ENCODE results near the gene PDXDC1.
"Not testable (repeated sequence)": the region's sequence is repeated elsewhere in the genome, so short reads cannot be mapped to it uniquely, and the experiment has no call there.

- not testable (repeated sequence) for TF ChIP-seq POLR2A (IDR thresholded peaks at IDR 0.05; ENCODE audit: low read length); REST (IDR thresholded peaks at IDR 0.05); CTCF (IDR thresholded peaks at IDR 0.05); MYC (IDR thresholded peaks at IDR 0.05; ENCODE audit: borderline replicate concordance, low read length); EHMT2 (IDR thresholded peaks at IDR 0.05; ENCODE audit: low read depth); RCOR1 (IDR thresholded peaks at IDR 0.05; ENCODE audit: low read depth, low read length); RAD21 (conservative IDR thresholded peaks at IDR 0.05 in 1 of 2, IDR thresholded peaks at IDR 0.05 in 1 of 2); CHD4 (IDR thresholded peaks at IDR 0.05; ENCODE audit: borderline replicate concordance); NFE2L2 (conservative IDR thresholded peaks at IDR 0.05; ENCODE audit: low read length); EP300 (IDR thresholded peaks at IDR 0.05)
These were observed 168.8 kb downstream of the PDXDC1 start for GRCh38 chr16:15143601-15144091.

Data from A549 (cell line).